HG02571 (cell line): ENCODE results near the gene MTX1.
"Not testable (repeated sequence)": the region's sequence is repeated elsewhere in the genome, so short reads cannot be mapped to it uniquely, and the experiment has no call there.

Source experiments
- ATAC-seq: cut with Tn5 transposase; IDR thresholded peaks from one replicate; pipeline ENCODE4 v1.9.1; 2021; ENCODE audit warnings: mild to moderate bottlenecking, moderate library complexity; ENCODE audit not compliant: unreplicated experiment

Gene MTX1

GRCh38 chr1:155206891-155207805, 1.3 kb upstream of the MTX1 start:
- ATAC-seq, result no peak

- ATAC-seq, result no peak
These were observed 522 bp upstream of the MTX1 start, which contains the start of gene THBS3 for GRCh38 chr1:155207806-155208540. Gene THBS3 (minus strand): TSS chr1:155207897. CDS start chr1:155207876, 21 bp downstream.

DNA sequence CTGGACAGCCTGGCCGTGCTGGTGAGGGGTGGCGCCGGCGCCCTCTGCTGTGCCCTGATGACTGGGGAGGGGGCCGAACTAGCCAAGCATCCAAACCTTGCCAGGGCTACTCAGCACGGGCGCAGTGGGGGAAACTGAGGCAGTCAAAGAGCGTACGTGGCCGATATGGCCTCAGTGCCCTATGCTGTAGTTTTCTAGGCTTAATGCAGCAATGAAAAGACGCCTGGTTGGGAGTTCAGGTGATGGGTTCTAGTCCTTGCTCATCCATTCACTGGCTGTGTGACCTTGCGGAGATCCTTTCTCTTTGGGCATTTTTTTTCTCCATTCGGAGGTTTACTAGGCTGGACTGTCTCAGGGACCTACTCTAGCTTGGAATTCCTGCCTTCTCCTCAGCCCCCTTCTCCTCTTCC, 822 bp downstream of the MTX1 start:
- ATAC-seq, result no peak

- no peak for ATAC-seq
These were observed 2.0 kb downstream of the MTX1 start for GRCh38 chr1:155210314-155211104.

GRCh38 chr1:155211381-155212050, 3.0 kb downstream of the MTX1 start:
- ATAC-seq, result not testable (repeated sequence)

- not testable (repeated sequence) for ATAC-seq
These were observed 3.6 kb downstream of the MTX1 start for GRCh38 chr1:155212051-155212440.

DNA sequence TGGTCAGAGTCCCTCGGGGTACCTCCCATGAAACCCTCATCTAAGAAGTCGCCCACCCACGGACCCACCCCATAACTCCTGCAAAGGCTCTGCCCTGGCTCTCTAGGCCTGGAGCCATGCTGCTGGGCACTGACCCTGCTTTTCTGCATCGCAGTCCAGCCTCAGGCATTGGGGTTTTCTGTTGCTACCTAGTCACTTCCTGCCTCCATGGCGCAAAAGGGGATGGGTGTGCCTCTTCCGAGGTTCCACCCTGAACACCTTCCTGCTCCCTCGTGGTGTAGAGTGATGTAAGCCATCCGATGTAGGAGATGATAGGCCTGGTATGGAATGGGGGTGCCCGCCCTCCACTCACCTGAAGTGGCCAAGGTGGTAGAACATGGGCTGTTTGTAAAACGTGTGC, 6.2 kb downstream of the MTX1 start:
- not testable (repeated sequence) for ATAC-seq

DNA sequence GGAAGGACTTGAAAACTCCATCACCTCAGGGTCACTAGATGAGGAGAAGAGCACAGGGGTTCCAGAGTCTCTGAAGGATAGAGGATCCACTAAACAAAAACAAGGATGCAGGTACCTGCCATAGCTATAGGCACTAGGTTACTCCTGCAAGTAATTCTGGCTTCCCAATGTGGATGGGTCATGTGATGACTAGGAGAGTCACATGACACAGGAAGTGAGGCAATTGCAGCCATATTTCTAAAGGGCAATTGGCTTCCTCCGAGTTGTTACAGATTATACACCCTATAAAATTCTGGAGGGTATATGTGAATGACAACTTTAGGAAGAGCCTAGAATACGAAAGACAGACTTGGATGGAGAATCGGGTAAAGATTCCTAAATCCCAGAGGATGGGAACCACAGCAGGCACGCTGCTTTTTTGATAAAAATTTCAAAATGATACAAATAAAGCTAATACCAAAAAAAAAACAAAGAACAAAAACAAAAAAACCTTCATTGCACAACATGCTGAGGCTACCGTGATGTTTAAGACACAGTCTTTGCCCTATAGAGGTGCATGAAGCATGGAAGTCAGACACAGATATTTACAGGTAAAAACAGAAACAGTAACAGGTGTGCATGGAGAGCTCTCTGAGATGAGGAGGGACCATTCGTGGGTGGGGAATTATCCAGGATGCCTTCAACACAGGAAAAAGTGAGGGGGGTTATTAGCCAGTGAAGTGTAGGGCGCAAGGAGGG, 10.5 kb downstream of the MTX1 start:
- ATAC-seq, result no peak

DNA sequence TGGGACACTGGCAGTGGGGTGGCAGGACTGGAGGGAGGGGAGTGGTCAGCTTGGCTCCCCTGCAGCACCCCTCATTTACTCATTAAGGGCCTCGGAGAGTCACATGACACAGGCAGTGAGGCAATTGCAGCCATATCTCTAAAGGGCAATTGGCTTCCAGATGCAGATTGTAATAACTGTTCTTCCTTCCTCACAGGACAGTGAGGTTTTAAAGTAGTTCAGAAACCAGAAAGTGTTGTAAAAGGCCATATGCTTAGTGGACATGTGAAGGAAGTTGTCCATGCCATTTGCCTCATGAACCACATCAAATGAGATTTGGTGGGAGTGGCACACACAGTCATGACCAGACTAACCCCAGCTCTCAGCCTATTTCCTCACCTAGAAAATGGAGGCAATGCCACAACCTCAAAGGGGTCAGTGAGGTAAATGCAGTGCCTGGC, 11.1 kb downstream of the MTX1 start:
- no peak for ATAC-seq

- ATAC-seq, result not testable (repeated sequence)
These were observed 11.9 kb downstream of the MTX1 start for GRCh38 chr1:155220211-155220965.

DNA sequence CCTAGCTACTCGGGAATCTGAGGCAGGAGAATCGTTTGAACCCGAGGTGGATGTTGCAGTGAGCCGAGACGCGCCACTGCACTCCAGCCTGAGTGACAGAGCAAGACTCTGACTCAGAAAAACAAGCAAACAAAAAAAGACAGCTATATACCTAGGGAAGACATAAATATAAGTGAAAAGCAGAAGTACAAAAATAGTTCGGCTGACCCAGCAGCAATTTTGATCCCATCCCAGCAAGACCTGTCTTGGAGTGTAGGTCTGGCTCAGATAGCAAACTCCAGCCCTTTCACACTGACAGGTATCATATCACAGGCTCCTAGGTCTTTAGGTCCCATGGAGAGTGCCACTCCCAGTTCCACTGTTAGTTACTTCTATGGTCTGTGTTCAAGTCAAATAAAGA, 14.6 kb downstream of the MTX1 start:
- no peak for ATAC-seq

- ATAC-seq, result not testable (repeated sequence)
These were observed 16.9 kb downstream of the MTX1 start for GRCh38 chr1:155225404-155225759.

GRCh38 chr1:155226188-155226909, 17.9 kb downstream of the MTX1 start:
- ATAC-seq, result no peak

DNA sequence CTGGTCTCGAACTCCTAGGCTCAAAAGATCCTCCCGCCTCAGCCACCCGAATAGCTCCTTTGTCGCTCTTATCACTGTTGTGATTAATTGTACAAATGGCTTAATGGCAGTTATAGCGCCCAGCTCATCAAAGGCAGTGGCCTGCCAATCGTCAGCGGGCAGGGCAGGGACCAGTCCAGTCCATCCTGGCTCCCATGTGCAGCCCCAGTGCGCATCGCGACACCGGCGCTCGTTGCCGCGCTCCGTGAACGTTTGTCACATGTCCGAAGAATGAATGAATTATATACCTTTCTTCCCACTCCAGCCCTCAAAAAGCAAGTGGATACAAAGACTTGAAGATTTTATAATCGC, 18.4 kb downstream of the MTX1 start:
- no peak for ATAC-seq

DNA sequence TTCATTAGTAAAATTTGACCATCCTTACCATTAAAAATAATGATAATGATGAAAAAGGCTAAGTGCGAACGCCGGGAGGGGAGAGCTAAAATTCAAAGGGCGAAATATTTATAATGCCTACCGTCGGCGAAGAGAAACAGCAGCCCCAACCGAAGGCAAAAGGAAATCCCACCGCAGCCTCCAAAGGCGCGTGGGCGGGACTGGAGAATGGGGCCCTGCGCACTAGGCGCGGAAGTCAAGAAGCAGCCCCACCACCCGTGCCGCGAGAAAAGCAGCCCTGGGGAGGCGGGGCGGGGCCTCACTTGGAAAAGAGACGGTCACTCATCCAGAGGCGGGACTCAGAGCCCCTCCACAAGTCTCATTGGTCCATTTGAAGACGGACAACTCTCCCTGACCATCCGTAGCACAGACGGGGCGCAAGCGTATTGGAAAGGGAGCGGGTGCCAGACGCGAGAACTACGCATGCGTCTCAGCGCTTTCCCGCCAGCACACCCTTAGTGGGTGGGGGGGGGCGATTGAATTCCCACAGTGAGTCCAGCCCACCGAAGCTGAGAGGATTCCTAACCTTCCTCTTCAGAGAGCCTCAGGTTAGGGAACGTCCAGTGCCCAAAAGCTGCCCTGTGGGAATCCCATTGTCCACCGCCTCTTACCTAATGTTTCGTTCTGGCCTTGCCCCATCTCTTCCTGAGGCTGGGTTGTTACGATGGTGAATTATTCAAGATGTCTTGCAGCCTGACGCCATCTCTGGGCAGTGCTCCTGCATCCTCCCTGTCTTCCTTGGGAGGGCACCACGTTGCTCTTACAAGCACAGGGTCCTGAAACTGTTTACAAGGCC, 19.0 kb downstream of the MTX1 start:
- peak; percentile 92 for ATAC-seq

DNA sequence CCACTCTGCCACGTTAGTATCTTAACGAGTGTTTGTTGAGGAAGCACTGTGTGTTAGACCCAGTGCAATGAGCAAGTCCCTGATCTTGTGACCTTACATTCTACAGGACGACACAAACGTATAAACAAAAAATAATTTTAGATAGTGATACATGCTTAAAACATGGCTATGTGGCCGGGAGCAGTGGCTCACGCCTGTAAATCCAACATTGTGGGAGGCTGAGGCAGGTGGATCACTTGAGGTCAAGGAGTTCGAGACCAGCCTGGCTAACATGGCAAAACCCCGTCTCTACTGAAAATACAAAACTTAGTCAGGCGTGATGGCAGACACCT, 19.6 kb downstream of the MTX1 start:
- ATAC-seq, result no peak

DNA sequence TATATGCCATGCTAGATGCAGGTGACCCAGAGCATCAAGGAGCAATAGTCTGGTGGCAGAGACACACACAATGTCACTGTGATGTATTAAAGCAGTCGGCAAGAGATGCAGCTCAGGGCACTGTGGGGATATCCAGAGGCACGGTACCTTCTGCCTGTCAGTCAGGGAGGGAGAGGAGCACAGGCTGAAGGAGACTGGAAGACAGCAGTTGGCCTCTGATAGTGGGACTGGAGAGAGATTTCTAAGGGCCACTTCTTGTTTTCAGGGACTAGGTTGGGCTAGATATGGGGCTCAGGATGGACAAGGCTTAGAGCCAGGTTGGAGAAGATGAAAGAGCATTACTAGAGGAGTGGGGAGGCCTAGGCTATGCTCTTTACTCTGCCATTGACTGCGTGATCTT, 22.8 kb downstream of the MTX1 start:
- ATAC-seq, result not testable (repeated sequence)
